NCI-H1048 (cell line): Measurements from ENCODE around the gene PLEKHG4B.
A peak's percentile ranks its signal among the peaks of the same experiment; 100 is the strongest.
"Not testable (repeated sequence)": the region's sequence is repeated elsewhere in the genome, so short reads cannot be mapped to it uniquely, and the experiment has no call there.

Experiments used
- DNase-seq: peaks from one replicate; lab custom pipeline; 2025; lab: John Stamatoyannopoulos, UW

The PLEKHG4B gene

GRCh38 chr5:199950-200645, 108.1 kb downstream of the PLEKHG4B start:
- no peak for DNase-seq

GRCh38 chr5:200985-201384, 109.0 kb downstream of the PLEKHG4B start:
- DNase-seq, result no peak

- no peak for DNase-seq
These were observed 109.7 kb downstream of the PLEKHG4B start for GRCh38 chr5:201672-202071.

GRCh38 chr5:203246-203930, 111.4 kb downstream of the PLEKHG4B start:
- DNase-seq, result no peak

GRCh38 chr5:204001-204400, 112.0 kb downstream of the PLEKHG4B start:
- DNase-seq, result no peak

- DNase-seq, result no peak
These were observed 112.5 kb downstream of the PLEKHG4B start for GRCh38 chr5:204462-204861.

GRCh38 chr5:204966-205670, 113.2 kb downstream of the PLEKHG4B start:
- DNase-seq, result no peak

GRCh38 chr5:206406-206805, 114.4 kb downstream of the PLEKHG4B start:
- DNase-seq, result no peak

- no peak for DNase-seq
These were observed 115.1 kb downstream of the PLEKHG4B start for GRCh38 chr5:206927-207536.

- DNase-seq, result no peak
These were observed 115.6 kb downstream of the PLEKHG4B start for GRCh38 chr5:207599-207998.

GRCh38 chr5:208449-209114, 116.6 kb downstream of the PLEKHG4B start:
- DNase-seq, result no peak

GRCh38 chr5:213803-214395, 121.9 kb downstream of the PLEKHG4B start:
- no peak for DNase-seq

GRCh38 chr5:215256-215655, 123.3 kb downstream of the PLEKHG4B start:
- not testable (repeated sequence) for DNase-seq

- not testable (repeated sequence) for DNase-seq
These were observed 124.1 kb downstream of the PLEKHG4B start for GRCh38 chr5:216076-216475.

GRCh38 chr5:217494-218456, 125.8 kb downstream of the PLEKHG4B start, which contains the start of the genes CCDC127 and SDHA:
Gene CCDC127 (minus strand): TSS chr5:218153. CDS start chr5:216849, 1,304 bp downstream.
Gene SDHA (plus strand): TSS chr5:218320. CDS start chr5:218356, 36 bp downstream.
- peak; percentile 93 for DNase-seq

- no peak for DNase-seq
These were observed 126.7 kb downstream of the PLEKHG4B start for GRCh38 chr5:218457-219291.

GRCh38 chr5:219460-219863, 127.5 kb downstream of the PLEKHG4B start:
- no peak for DNase-seq

- DNase-seq, result no peak
These were observed 128.0 kb downstream of the PLEKHG4B start for GRCh38 chr5:219991-220390.
